ENCODE measurements around the gene CAPZB. TPM values are rescaled to one million over a fixed set of nuclear protein-coding genes. Genes with fewer than 3 reads are reported as not detected.
A peak's percentile ranks its signal among the peaks of the same experiment; 100 is the strongest.

CAPZB gene
- polyA plus RNA-seq, 1 of the 3 experiments (the other 2 are of a cell fraction) = 122 TPM

GRCh38 chr1:19445417-19446342 is 39.7 kb downstream of the CAPZB start:
- Histone ChIP-seq H4K20me1 (ENCODE audit: insufficient read depth) (peaks cover 91% of the 10 kb centered on the region), H2AFZ (ENCODE audit: low read depth) (no peak overlapping the region), H3K9me2 (no peaks in the 10 kb centered on the region), H3K36me3 (replicated peaks in 1 of 2; ENCODE audit: control insufficient read depth in 1 of 2, insufficient read depth in 2 of 2, low read length in 1 of 2) (no peaks in the 10 kb centered on the region), H3K9ac (no peak overlapping the region), H3K79me2 (ENCODE audit: insufficient read depth) (peaks cover 89% of the 10 kb centered on the region), H3K27me3 (ENCODE audit: insufficient read depth) (no peaks in the 10 kb centered on the region), H3K4me3 (ENCODE audit: low read depth in 2 of 2, low read length in 1 of 2) (no peak overlapping the region), H3F3A (replicated peaks; ENCODE audit: insufficient read depth) (peaks cover 44% of the 10 kb centered on the region), H3K4me2 (peak overlapping the region; percentile 48), H3K27ac (ENCODE audit: low read depth in 2 of 2, low read length in 1 of 2) (peak overlapping the region; percentile 34 to 99), H3K4me1 (ENCODE audit: control insufficient read depth in 1 of 2, insufficient read depth in 2 of 2, low read depth in 1 of 2, low read length in 1 of 2) (peaks cover 61 to 71% of the 10 kb centered on the region in 2 experiments), H3K9me3 (no peaks in the 10 kb centered on the region)
- POLR2A ChIA-PET = interaction anchor here (0.6 kb wide), 1 partner anchor 27 kb away, joined by 5 read pairs; no protein-coding TSS in a partner anchor
- WGBS (ENCODE audit: low lambda C conversion rate) = 25% methylated on average over 13 of the region's 13 CpGs
- peak; percentile 61 for DNase-seq
- CTCF ChIA-PET = interaction anchor here (0.7 to 1.7 kb wide), 18 partner anchors 10 to 205 kb away, joined by 3 to 8 read pairs (median 4); no protein-coding TSS in a partner anchor
- TF ChIP-seq RXRA (IDR thresholded peaks at IDR 0.05; ENCODE audit: borderline replicate concordance, low read depth) (peak; percentile 50; the same call in 1 of the 2 replicates), NFIC (IDR thresholded peaks at IDR 0.05; ENCODE audit: borderline replicate concordance) (0 out of 2 replicates have a peak, but pooled peaks have one; percentile 21), MAX (IDR thresholded peaks at IDR 0.05; ENCODE audit: low read depth) (peak; percentile 72), CHD2 (IDR thresholded peaks at IDR 0.05; ENCODE audit: low read length, partially characterized antibody) (no peak), CTCF (IDR thresholded peaks at IDR 0.05) (peak; percentile 56), JUND (IDR thresholded peaks at IDR 0.05) (0 out of 2 replicates have a peak, but pooled peaks have one; percentile 3), PBX3 (IDR thresholded peaks at IDR 0.05) (peak; percentile 30), MXI1 (IDR thresholded peaks at IDR 0.05; ENCODE audit: low read depth, low read length) (peak; percentile 66), NRF1 (IDR thresholded peaks at IDR 0.05; ENCODE audit: low read depth, low read length) (no peak), TEAD4 (IDR thresholded peaks at IDR 0.05; ENCODE audit: borderline replicate concordance, insufficient read depth) (0 out of 2 replicates have a peak, but pooled peaks have one; percentile 16), EZH2phosphoT487 (IDR thresholded peaks at IDR 0.05; ENCODE audit: borderline replicate concordance, low read depth) (no peak), RAD21 (IDR thresholded peaks at IDR 0.05; ENCODE audit: low read length) (peak; percentile 48)

All from SK-N-SH (cell line).